MCF 10A (cell line): Measurements from ENCODE around the gene TNFRSF12A. TPM values are rescaled to one million over a fixed set of nuclear protein-coding genes. Genes with fewer than 3 reads are reported as not detected.

Experiments
- BruUV-seq: library from RNA; stranded (reverse); fragments of 400-500 nt; replicated peaks from 2 replicates; lab custom pipeline; 2021; lab: Mats Ljungman, UMichigan
- CTCF ChIA-PET: fragments of 300-600 bp; sonication (Branson Sonifier 250); formaldehyde crosslinking; extraction: SDS; loops from one replicate; lab custom pipeline; 2021; ENCODE audit warnings: antibody characterized with exemption, inconsistent platforms; lab: Yijun Ruan, JAX
- POLR2A ChIA-PET: fragments of 300-600, 350-650 bp; sonication (Branson Sonifier 250); formaldehyde crosslinking; extraction: SDS; loops from one replicate; lab custom pipeline; 2020; ENCODE audit warnings: antibody characterized with exemption, inconsistent platforms; lab: Yijun Ruan, JAX
- DNase-seq: peaks from one replicate; pipeline ENCODE4 v3.0.0-alpha.2; 2018; ENCODE audit not compliant: unreplicated experiment
- H3K27ac Mint-ChIP-seq: one replicate; pipeline ENCODE4 v1.8.0; 2022; ENCODE audit warnings: mild to moderate bottlenecking, low read depth, mixed read lengths; ENCODE audit not compliant: unreplicated experiment
- H3K27me3 Mint-ChIP-seq: one replicate; pipeline ENCODE4 v1.8.0; 2022; ENCODE audit warnings: mixed read lengths; ENCODE audit not compliant: insufficient read depth, unreplicated experiment
- H3K36me3 Mint-ChIP-seq: one replicate; pipeline ENCODE4 v1.8.0; 2022; ENCODE audit warnings: mild to moderate bottlenecking, moderate library complexity, mixed read lengths; ENCODE audit not compliant: insufficient read depth, unreplicated experiment
- H3K4me1 Mint-ChIP-seq: one replicate; pipeline ENCODE4 v1.8.0; 2022; ENCODE audit warnings: mixed read lengths; ENCODE audit not compliant: insufficient read depth, unreplicated experiment
- H3K4me3 Mint-ChIP-seq: one replicate; pipeline ENCODE4 v1.8.0; 2022; ENCODE audit warnings: mild to moderate bottlenecking, moderate library complexity, mixed read lengths; ENCODE audit not compliant: unreplicated experiment
- H3K9me3 Mint-ChIP-seq: one replicate; pipeline ENCODE4 v1.8.0; 2022; ENCODE audit warnings: mixed read lengths; ENCODE audit not compliant: unreplicated experiment
- CTCF ChIP-seq: fragments of 200-600 bp; IDR thresholded peaks from one replicate; pipeline ENCODE4 v1.8.0; 2022; ENCODE audit warnings: antibody characterized with exemption, mild to moderate bottlenecking; ENCODE audit not compliant: unreplicated experiment
- intact Hi-C: fragments of 100-400 bp; cut with micrococcal nuclease; formaldehyde crosslinking; loops from 2 replicates; pipeline ENCODE4 v1.14.1; 2022
- total RNA-seq: library from RNA; stranded (reverse); gene quantifications from 2 replicates; pipeline ENCODE4 v1.2.3, GENCODE V29; 2022

TNFRSF12A gene
- total RNA-seq, 1 experiment from 2014 or later, result 641 TPM

DNA sequence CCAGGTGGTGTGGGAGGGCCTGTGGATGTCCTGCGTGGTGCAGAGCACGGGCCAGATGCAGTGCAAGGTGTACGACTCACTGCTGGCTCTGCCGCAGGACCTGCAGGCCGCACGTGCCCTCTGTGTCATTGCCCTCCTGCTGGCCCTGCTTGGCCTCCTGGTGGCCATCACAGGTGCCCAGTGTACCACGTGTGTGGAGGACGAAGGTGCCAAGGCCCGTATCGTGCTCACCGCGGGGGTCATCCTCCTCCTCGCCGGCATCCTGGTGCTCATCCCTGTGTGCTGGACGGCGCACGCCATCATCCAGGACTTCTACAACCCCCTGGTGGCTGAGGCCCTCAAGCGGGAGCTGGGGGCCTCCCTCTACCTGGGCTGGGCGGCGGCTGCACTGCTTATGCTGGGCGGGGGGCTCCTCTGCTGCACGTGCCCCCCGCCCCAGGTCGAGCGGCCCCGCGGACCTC lies 6.6 kb upstream of the TNFRSF12A start:
- ChIA-PET POLR2A (interaction anchor here (0.5 to 0.6 kb wide), 2 partner anchors 33 to 255 kb away, joined by 3 read pairs; no protein-coding TSS in a partner anchor), CTCF (interaction anchor here (0.7 kb wide), 1 partner anchor 92 kb away, joined by 3 read pairs; no protein-coding TSS in a partner anchor)
- TF ChIP-seq CTCF, result no peak

DNA sequence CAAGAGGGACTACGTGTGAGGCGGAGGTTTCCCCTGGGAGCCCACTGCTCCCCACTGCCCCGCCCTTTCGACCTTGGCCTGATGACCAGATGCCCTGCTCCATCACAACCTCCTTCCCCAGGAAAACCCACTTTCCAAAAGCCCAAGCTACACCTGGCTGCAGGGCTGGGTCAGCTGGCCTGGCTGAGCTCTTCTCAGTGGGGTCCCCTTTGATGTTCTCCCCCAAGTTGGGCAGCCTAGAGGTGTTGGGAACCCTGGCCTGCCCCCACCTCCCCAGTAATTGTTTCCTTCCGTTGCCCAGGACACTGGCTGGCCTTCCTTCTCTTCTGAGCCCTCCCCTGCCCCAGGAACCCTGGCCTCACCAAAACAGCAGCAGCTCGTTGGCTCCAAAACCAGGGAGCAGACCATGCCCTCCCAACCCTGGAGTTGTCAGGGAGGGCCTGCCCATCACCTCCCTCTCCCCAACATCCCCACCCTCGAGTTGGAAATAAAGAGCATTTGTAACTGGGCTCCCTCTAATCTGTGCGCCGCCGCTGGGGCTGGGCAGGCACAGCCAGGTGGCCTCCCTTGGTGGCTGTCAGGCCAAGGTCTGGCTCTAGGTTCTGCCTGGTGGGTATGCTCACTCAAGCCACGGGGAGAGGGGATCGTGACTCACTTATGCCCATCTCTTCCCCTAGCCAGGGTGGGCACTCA lies 6.0 kb upstream of the TNFRSF12A start:
- POLR2A ChIA-PET, result interaction anchor here (0.5 kb wide), 1 partner anchor 33 kb away, joined by 3 read pairs; no protein-coding TSS in a partner anchor
- BruUV-seq, result no TSS peak
- Mint-ChIP-seq H3K4me3 (no peak overlapping the region), H3K4me1 (no peaks in the 10 kb centered on the region), H3K36me3 (no peaks in the 10 kb centered on the region), H3K27me3 (no peaks in the 10 kb centered on the region), H3K27ac (no peak overlapping the region), H3K9me3 (no peaks in the 10 kb centered on the region)
- no peak for DNase-seq
- no peak for TF ChIP-seq CTCF
- CTCF ChIA-PET, result interaction anchor here (0.6 to 0.7 kb wide), 3 partner anchors 76 to 98 kb away, joined by 3 to 6 read pairs (median 3); no protein-coding TSS in a partner anchor
- intact Hi-C loops, result no loop called here

More for the DNA sequence above, 6.6 kb upstream of the TNFRSF12A start:
- Mint-ChIP-seq H3K4me1 (no peaks in the 10 kb centered on the region), H3K27ac (no peak overlapping the region), H3K4me3 (no peak overlapping the region), H3K27me3 (no peaks in the 10 kb centered on the region), H3K36me3 (no peaks in the 10 kb centered on the region), H3K9me3 (no peaks in the 10 kb centered on the region)
- DNase-seq, result no peak
- intact Hi-C loops, result no loop called here
- BruUV-seq, result no TSS peak

DNA sequence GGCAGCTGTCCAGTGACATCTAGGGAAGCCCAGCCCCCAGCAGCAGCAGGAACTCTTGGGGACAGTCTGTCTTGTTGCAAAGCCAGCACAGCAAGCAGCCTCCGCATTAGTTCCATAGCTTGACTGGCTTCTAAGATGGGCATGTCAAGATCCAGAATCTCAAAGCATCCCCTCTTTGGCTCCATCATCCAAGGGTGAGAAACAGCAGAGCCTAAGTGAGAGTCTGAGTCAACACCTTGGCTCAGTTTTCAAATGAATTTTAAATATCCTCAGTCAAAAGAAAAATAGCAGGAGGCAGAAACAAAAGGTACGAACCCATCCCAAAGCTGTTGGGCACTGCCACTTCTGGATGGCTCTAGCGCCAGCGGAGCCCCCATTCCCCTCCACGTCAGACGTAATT lies 5.2 kb upstream of the TNFRSF12A start:
- no peak for TF ChIP-seq CTCF
- no peaks in the 10 kb centered on the region for H3K36me3 Mint-ChIP-seq
- intact Hi-C loops, result no loop called here
- H3K4me1 Mint-ChIP-seq, result no peaks in the 10 kb centered on the region
- DNase-seq, result no peak
- no peak overlapping the region for H3K4me3 Mint-ChIP-seq
- H3K27me3 Mint-ChIP-seq, result no peaks in the 10 kb centered on the region
- BruUV-seq, result no TSS peak
- no peaks in the 10 kb centered on the region for H3K9me3 Mint-ChIP-seq
- CTCF ChIA-PET, result interaction anchor here (0.6 kb wide), 1 partner anchor 114 kb away, joined by 3 read pairs; no protein-coding TSS in a partner anchor
- no peak overlapping the region for H3K27ac Mint-ChIP-seq
- POLR2A ChIA-PET, result no interaction called here

GRCh38 chr16:3015865-3016521 lies 4.2 kb upstream of the TNFRSF12A start:
- Mint-ChIP-seq H3K27me3 (no peaks in the 10 kb centered on the region), H3K27ac (no peak overlapping the region), H3K36me3 (no peaks in the 10 kb centered on the region), H3K9me3 (no peaks in the 10 kb centered on the region), H3K4me1 (no peaks in the 10 kb centered on the region), H3K4me3 (no peak overlapping the region)
- DNase-seq, result no peak
- CTCF ChIA-PET, result no interaction called here
- no peak for TF ChIP-seq CTCF
- POLR2A ChIA-PET, result no interaction called here
- intact Hi-C loops, result no loop called here
- no TSS peak for BruUV-seq
